IMR-90 (cell line): Measurements from ENCODE around the gene NCR1. TPM values are rescaled to one million over a fixed set of nuclear protein-coding genes. Genes with fewer than 3 reads are reported as not detected.

Source experiments
- ATAC-seq: fragments of 200-7000 bp; cut with Tn5 transposase; 2 replicates; pipeline ENCODE4 v1.9.1; 2020; ENCODE audit warnings: low read depth, mild to moderate bottlenecking, moderate library complexity
- BruUV-seq: library from RNA; stranded (reverse); fragments of 400-500 nt; replicated peaks from 2 replicates; lab custom pipeline; 2021; lab: Mats Ljungman, UMichigan
- CTCF ChIA-PET: fragments of 300-600 bp; formaldehyde crosslinking; extraction: SDS; loops from one replicate; lab custom pipeline; 2021; ENCODE audit warnings: antibody characterized with exemption; lab: Yijun Ruan, JAX
- POLR2A ChIA-PET: fragments of 300-600 bp; sonication (Branson Sonifier 250); formaldehyde crosslinking; loops from one replicate; lab custom pipeline; 2022; ENCODE audit warnings: antibody characterized with exemption; ENCODE audit not compliant: unreplicated experiment; lab: Charles Lee
- DNase-seq: peaks from one replicate; pipeline ENCODE4 v3.0.0; 2013
- H2AFZ ChIP-seq: replicated peaks from 2 replicates; pipeline ENCODE3; 2013; ENCODE audit warnings: low read length, mild to moderate bottlenecking; ENCODE audit not compliant: poor library complexity
- H2AK5ac ChIP-seq: 2 replicates; pipeline ENCODE4 v1.6.1; 2013; ENCODE audit warnings: low read depth, low read length, inconsistent platforms
- H2AK9ac ChIP-seq: replicated peaks from 2 replicates; pipeline ENCODE3; 2013; ENCODE audit warnings: mild to moderate bottlenecking, low read depth, low read length, moderate library complexity; ENCODE audit not compliant: poor library complexity
- H2BK120ac ChIP-seq: 2 replicates; pipeline ENCODE4 v1.6.1; 2013; ENCODE audit warnings: low read depth, low read length, inconsistent platforms
- H2BK15ac ChIP-seq: 3 replicates; pipeline ENCODE4 v1.6.1; 2013; ENCODE audit warnings: low read depth, low read length, inconsistent platforms
- H2BK20ac ChIP-seq: 2 replicates; pipeline ENCODE4 v1.6.1; 2013; ENCODE audit warnings: low read depth, mild to moderate bottlenecking, inconsistent platforms, low read length, moderate library complexity
- H2BK5ac ChIP-seq: 2 replicates; pipeline ENCODE4 v1.6.1; 2013; ENCODE audit warnings: mild to moderate bottlenecking, low read depth, low read length, inconsistent platforms; ENCODE audit not compliant: poor library complexity, severe bottlenecking
- H3K14ac ChIP-seq: replicated peaks from 2 replicates; pipeline ENCODE4 v1.6.1; 2013; ENCODE audit warnings: low read depth, low read length, inconsistent platforms
- H3K18ac ChIP-seq: 2 replicates; pipeline ENCODE4 v1.6.1; 2013; ENCODE audit warnings: low read depth, low read length, control low read depth
- H3K23ac ChIP-seq: 2 replicates; pipeline ENCODE4 v1.6.1; 2013; ENCODE audit warnings: low read depth, low read length, inconsistent platforms
- H3K27ac ChIP-seq: 2 replicates; pipeline ENCODE4 v1.5.1; 2013; ENCODE audit warnings: mild to moderate bottlenecking, control low read depth, low read length; ENCODE audit not compliant: insufficient read depth
- H3K27me3 ChIP-seq: 2 replicates; pipeline ENCODE4 v1.6.1; 2013; ENCODE audit warnings: low read length; ENCODE audit not compliant: control insufficient read depth, insufficient read depth
- H3K36me3 ChIP-seq: 2 replicates; pipeline ENCODE4 v1.6.1; 2013; ENCODE audit warnings: low read length, mixed read lengths; ENCODE audit not compliant: control insufficient read depth, insufficient read depth
- H3K4ac ChIP-seq: 2 replicates; pipeline ENCODE4 v1.6.1; 2013; ENCODE audit warnings: low read depth, low read length, inconsistent platforms
- H3K4me1 ChIP-seq: 2 replicates; pipeline ENCODE4 v1.6.1; 2013; ENCODE audit warnings: low read length, mixed read lengths; ENCODE audit not compliant: control insufficient read depth, insufficient read depth
- H3K4me2 ChIP-seq: 2 replicates; pipeline ENCODE4 v1.6.1; 2013; ENCODE audit warnings: low read depth, mild to moderate bottlenecking, control low read depth, low read length, moderate library complexity
- H3K4me3 ChIP-seq: 2 replicates; pipeline ENCODE4 v1.5.1; 2013; ENCODE audit warnings: low read depth, mild to moderate bottlenecking, control low read depth, low read length, moderate library complexity; ENCODE audit not compliant: insufficient read depth
- H3K56ac ChIP-seq: 2 replicates; pipeline ENCODE4 v1.6.1; 2013; ENCODE audit warnings: low read length, inconsistent platforms; ENCODE audit not compliant: insufficient read depth; ENCODE audit errors: extremely low read depth
- H3K79me1 ChIP-seq, 2 experiments: 2 replicates each; pipeline ENCODE4 v1.6.1; 2013; ENCODE audit warnings: low read length in 2 of 2, inconsistent platforms in 1 of 2, low read depth in 1 of 2
- H3K9ac ChIP-seq: 2 replicates; pipeline ENCODE4 v1.6.1; 2013; ENCODE audit warnings: low read depth, low read length, control low read depth
- H3K9me1 ChIP-seq: 2 replicates; pipeline ENCODE4 v1.6.1; 2013; ENCODE audit warnings: low read length, inconsistent platforms; ENCODE audit not compliant: insufficient read depth
- H3K9me3 ChIP-seq: 2 replicates; pipeline ENCODE4 v1.6.1; 2013; ENCODE audit warnings: low read length; ENCODE audit not compliant: control insufficient read depth, insufficient read depth
- H4K20me1 ChIP-seq: 2 replicates; pipeline ENCODE4 v1.6.1; 2013; ENCODE audit warnings: low read length, inconsistent platforms; ENCODE audit not compliant: insufficient read depth
- H4K5ac ChIP-seq: 2 replicates; pipeline ENCODE4 v1.6.1; 2013; ENCODE audit warnings: mild to moderate bottlenecking, low read depth, low read length, control low read depth
- H4K8ac ChIP-seq, 2 experiments: 2 replicates each; pipeline ENCODE4 v1.6.1; 2013; ENCODE audit warnings: low read depth in 2 of 2, low read length in 2 of 2, control low read depth in 1 of 2, inconsistent platforms in 1 of 2
- H4K91ac ChIP-seq: 2 replicates; pipeline ENCODE4 v1.6.1; 2013; ENCODE audit warnings: low read depth, low read length, inconsistent platforms; ENCODE audit not compliant: insufficient read depth
- BHLHE40 ChIP-seq: fragments of 150-350 bp; IDR thresholded peaks from 2 replicates; pipeline ENCODE4 v1.6.1; 2016; ENCODE audit warnings: mild to moderate bottlenecking, low read depth, low read length
- CHD1 ChIP-seq: IDR thresholded peaks from 2 replicates; pipeline ENCODE4 v1.6.1; 2012; ENCODE audit warnings: low read depth, low read length, improper control_type of control experiment
- ELK1 ChIP-seq: fragments of 150-350 bp; IDR thresholded peaks from 2 replicates; pipeline ENCODE4 v1.6.1; 2016; ENCODE audit warnings: low read depth, mild to moderate bottlenecking, low read length, moderate library complexity, borderline replicate concordance
- FOS ChIP-seq: fragments of 150-350 bp; IDR thresholded peaks from 2 replicates; pipeline ENCODE4 v1.6.1; 2016; ENCODE audit warnings: low read depth, low read length
- MAZ ChIP-seq: IDR thresholded peaks from 2 replicates; pipeline ENCODE4 v1.6.1; 2012; ENCODE audit warnings: low read depth, mild to moderate bottlenecking, low read length, improper control_type of control experiment, moderate library complexity, borderline replicate concordance
- POLR2A ChIP-seq: IDR thresholded peaks from 2 replicates; pipeline ENCODE4 v1.6.1; 2012; ENCODE audit warnings: mild to moderate bottlenecking, low read depth, low read length
- RCOR1 ChIP-seq: IDR thresholded peaks from 2 replicates; pipeline ENCODE4 v1.6.1; 2012; ENCODE audit warnings: mild to moderate bottlenecking, low read length, improper control_type of control experiment; ENCODE audit not compliant: insufficient replicate concordance
- USF2 ChIP-seq: fragments of 150-350 bp; IDR thresholded peaks from 2 replicates; pipeline ENCODE4 v1.6.1; 2017; ENCODE audit warnings: mild to moderate bottlenecking, antibody characterized with exemption, low read length, low read depth
- WGBS, 2 experiments: methylation state at CpG; one replicate each; pipeline versions ENCODE4 v1.1.5 to v1.1.7; 2013; ENCODE audit warnings: missing lambda C conversion rate in 2 of 2; ENCODE audit not compliant: insufficient read length in 1 of 2; ENCODE audit errors: extremely low coverage in 2 of 2; 5-methylcytosine and 5-hydroxymethylcytosine counted together
- dilution Hi-C: fragments of 300-500 bp; cut with HindIII; formaldehyde crosslinking; loops from one replicate; pipeline ENCODE4 v1.14.3; 2018; ENCODE audit warnings: low sequenced_read_pairs; ENCODE audit not compliant: unreplicated experiment
- in situ Hi-C: fragments of 300-500 bp; cut with MboI; formaldehyde crosslinking; loops from 3 replicates; pipeline ENCODE4 v1.14.3; 2019; ENCODE audit warnings: low sequenced_read_pairs, inconsistent platforms, mixed read lengths
- intact Hi-C: fragments of 100-400 bp; cut with micrococcal nuclease; formaldehyde crosslinking; loops from 2 replicates; pipeline ENCODE4 v1.10.0; 2022
- polyA plus RNA-seq, 3 experiments: library from polyadenylated mRNA; depleted of rRNA; stranded (reverse); fragments of >200 nt; gene quantifications; 2 replicates each; pipeline ENCODE4 v1.2.3, GENCODE V29; 2012; ENCODE audit warnings: low replicate concordance in 1 of 3
- total RNA-seq: library from RNA; depleted of rRNA; stranded (reverse); fragments of >200 nt; gene quantifications from 2 replicates; pipeline ENCODE4 v1.2.3, GENCODE V29; 2012
- TF ChIP-seq, protein P1 (sequence below): conservative IDR thresholded peaks from 2 replicates; pipeline ENCODE4 v1.5.1; 2012; ENCODE audit warnings: mild to moderate bottlenecking, low read depth, low read length, improper control_type of control experiment

Gene NCR1
- total and polyA plus RNA-seq, 2 of the 4 experiments (the other 2 are of a cell fraction) = not detected

GRCh38 chr19:54952591-54953344, 46.8 kb downstream of the NCR1 start:
- no TSS peak for BruUV-seq
- H3K23ac ChIP-seq = no peak overlapping the region
- H2AK5ac ChIP-seq = no peak overlapping the region
- no peak overlapping the region for H2AK9ac ChIP-seq
- ChIA-PET CTCF (no interaction called here), POLR2A (no interaction called here)
- no peaks in the 10 kb centered on the region for H3K27me3 ChIP-seq
- H2AFZ ChIP-seq = no peak overlapping the region
- no peak overlapping the region for H4K5ac ChIP-seq
- no peaks in the 10 kb centered on the region for H3K4me1 ChIP-seq
- WGBS, 2 experiments = 72% methylated on average over 4 of the region's 23 CpGs; no CpG with 5 or more reads in 1 of the 2 experiments
- H3K79me1 ChIP-seq = no peaks in the 10 kb centered on the region
- no peak overlapping the region for H2BK15ac ChIP-seq
- no peak overlapping the region for H3K18ac ChIP-seq
- H3K4ac ChIP-seq = no peak overlapping the region
- H2BK20ac ChIP-seq = no peak overlapping the region
- TF ChIP-seq MAZ = no peak
- no peak for TF ChIP-seq ELK1
- no peak for TF ChIP-seq USF2
- TF ChIP-seq POLR2A = no peak
- TF ChIP-seq CHD1 = no peak
- no peak for TF ChIP-seq BHLHE40
- TF ChIP-seq RCOR1 = no peak
- TF ChIP-seq, protein P1, sequence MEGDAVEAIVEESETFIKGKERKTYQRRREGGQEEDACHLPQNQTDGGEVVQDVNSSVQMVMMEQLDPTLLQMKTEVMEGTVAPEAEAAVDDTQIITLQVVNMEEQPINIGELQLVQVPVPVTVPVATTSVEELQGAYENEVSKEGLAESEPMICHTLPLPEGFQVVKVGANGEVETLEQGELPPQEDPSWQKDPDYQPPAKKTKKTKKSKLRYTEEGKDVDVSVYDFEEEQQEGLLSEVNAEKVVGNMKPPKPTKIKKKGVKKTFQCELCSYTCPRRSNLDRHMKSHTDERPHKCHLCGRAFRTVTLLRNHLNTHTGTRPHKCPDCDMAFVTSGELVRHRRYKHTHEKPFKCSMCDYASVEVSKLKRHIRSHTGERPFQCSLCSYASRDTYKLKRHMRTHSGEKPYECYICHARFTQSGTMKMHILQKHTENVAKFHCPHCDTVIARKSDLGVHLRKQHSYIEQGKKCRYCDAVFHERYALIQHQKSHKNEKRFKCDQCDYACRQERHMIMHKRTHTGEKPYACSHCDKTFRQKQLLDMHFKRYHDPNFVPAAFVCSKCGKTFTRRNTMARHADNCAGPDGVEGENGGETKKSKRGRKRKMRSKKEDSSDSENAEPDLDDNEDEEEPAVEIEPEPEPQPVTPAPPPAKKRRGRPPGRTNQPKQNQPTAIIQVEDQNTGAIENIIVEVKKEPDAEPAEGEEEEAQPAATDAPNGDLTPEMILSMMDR = no peak
- TF ChIP-seq FOS = no peak
- H3K9me1 ChIP-seq = no peaks in the 10 kb centered on the region
- intact Hi-C loops (no loop called here), in situ Hi-C loops (no loop called here), dilution Hi-C loops (no loop called here)
- H3K56ac ChIP-seq = no peak overlapping the region
- no peak overlapping the region for H3K14ac ChIP-seq
- no peak overlapping the region for H3K4me2 ChIP-seq
- no peak for DNase-seq
- H3K27ac ChIP-seq = no peak overlapping the region
- no peak overlapping the region for H3K9ac ChIP-seq
- no peak for ATAC-seq
- H4K91ac ChIP-seq = no peak overlapping the region
- H4K8ac ChIP-seq = no peak overlapping the region
- H2BK120ac ChIP-seq = no peak overlapping the region
- no peaks in the 10 kb centered on the region for H3K36me3 ChIP-seq
- peaks cover 20% of the 10 kb centered on the region for H3K9me3 ChIP-seq
- H2BK5ac ChIP-seq = no peak overlapping the region
- H3K4me3 ChIP-seq = no peak overlapping the region
- H4K20me1 ChIP-seq = no peaks in the 10 kb centered on the region
